HepG2 (cell line): ENCODE data around the gene ZER1. TPM values are rescaled to one million over a fixed set of nuclear protein-coding genes. Genes with fewer than 3 reads are reported as not detected.

ENCODE experiments used
- ARNTL ChIP-seq: sonication (generic); formaldehyde crosslinking; IDR thresholded peaks from 2 replicates; pipeline ENCODE4 v1.4.0; 2020; ENCODE audit warnings: mild to moderate bottlenecking, missing genetic modification reagents
- HOXA5 ChIP-seq: sonication (generic); formaldehyde crosslinking; IDR thresholded peaks from 2 replicates; pipeline ENCODE4 v1.4.0; 2020; ENCODE audit warnings: missing genetic modification reagents
- JUND ChIP-seq: sonication (generic); formaldehyde crosslinking; IDR thresholded peaks from 2 replicates; pipeline ENCODE4 v1.8.0; 2022; ENCODE audit warnings: mild to moderate bottlenecking, missing genetic modification reagents
- MAFK ChIP-seq, 2 experiments: IDR thresholded peaks in 1 of 2; conservative IDR thresholded peaks in 1 of 2; 2 replicates each; pipeline ENCODE4 v1.6.1; 2011; ENCODE audit warnings: improper control_type of control experiment in 2 of 2, low read length in 2 of 2
- MATR3 ChIP-seq: sonication (generic); formaldehyde crosslinking; IDR thresholded peaks from 2 replicates; pipeline ENCODE4 v1.4.0; 2020; ENCODE audit warnings: missing genetic modification reagents
- MED13 ChIP-seq: sonication (generic); formaldehyde crosslinking; IDR thresholded peaks from 2 replicates; pipeline ENCODE4 v1.5.0; 2020; ENCODE audit warnings: missing genetic modification reagents
- MTA1 ChIP-seq: sonication (generic); formaldehyde crosslinking; IDR thresholded peaks from 2 replicates; pipeline ENCODE4 v1.4.0; 2020; ENCODE audit warnings: missing genetic modification reagents, mild to moderate bottlenecking, borderline replicate concordance
- MXI1 ChIP-seq: IDR thresholded peaks from 3 replicates; pipeline ENCODE4 v1.6.1; 2012; ENCODE audit warnings: low read depth, low read length, inconsistent platforms, borderline replicate concordance
- NFYC ChIP-seq: IDR thresholded peaks from 2 replicates; pipeline ENCODE4 v1.6.1; 2016; ENCODE audit warnings: missing genetic modification reagents, missing compliant biosample characterization
- NR2F2 ChIP-seq: IDR thresholded peaks from 2 replicates; pipeline ENCODE4 v1.6.1; 2012; ENCODE audit warnings: low read depth, inconsistent platforms, borderline replicate concordance
- RBM39 ChIP-seq: fragments of 200-400 bp; formaldehyde crosslinking; IDR thresholded peaks from one replicate; pipeline ENCODE4 v1.6.1; 2018; ENCODE audit warnings: antibody characterized with exemption, mild to moderate bottlenecking, low read depth, low read length; ENCODE audit not compliant: poor library complexity, severe bottlenecking
- RFXAP ChIP-seq: sonication (generic); formaldehyde crosslinking; IDR thresholded peaks from 2 replicates; pipeline ENCODE4 v1.4.0; 2020; ENCODE audit warnings: missing genetic modification reagents, borderline replicate concordance
- THYN1 ChIP-seq: sonication (generic); formaldehyde crosslinking; IDR thresholded peaks from 2 replicates; pipeline ENCODE4 v1.8.1; 2023; ENCODE audit warnings: low read depth, mild to moderate bottlenecking, moderate library complexity, missing genetic modification reagents, borderline replicate concordance
- ZBTB38 ChIP-seq: sonication (generic); formaldehyde crosslinking; IDR thresholded peaks from 2 replicates; pipeline ENCODE4 v1.5.1; 2020; ENCODE audit warnings: mild to moderate bottlenecking, missing genetic modification reagents
- ZNF343 ChIP-seq: sonication (generic); formaldehyde crosslinking; IDR thresholded peaks from 2 replicates; pipeline ENCODE4 v1.4.0; 2020; ENCODE audit warnings: mild to moderate bottlenecking, missing genetic modification reagents
- ZNF563 ChIP-seq: sonication (generic); formaldehyde crosslinking; IDR thresholded peaks from 2 replicates; pipeline ENCODE4 v1.8.0; 2022; ENCODE audit warnings: mild to moderate bottlenecking, moderate library complexity, missing genetic modification reagents
- ZNF780A ChIP-seq: sonication (generic); formaldehyde crosslinking; IDR thresholded peaks from 2 replicates; pipeline ENCODE4 v1.8.0; 2022; ENCODE audit warnings: mild to moderate bottlenecking, missing genetic modification reagents, moderate library complexity
- ZSCAN29 ChIP-seq: sonication (generic); formaldehyde crosslinking; conservative IDR thresholded peaks from 2 replicates; pipeline ENCODE4 v1.4.0; 2020; ENCODE audit warnings: mild to moderate bottlenecking, missing genetic modification reagents
- polyA plus RNA-seq, 8 experiments: library from polyadenylated mRNA; depleted of rRNA in 3 of 8; stranded (reverse) in 7 of 8; unstranded in 1 of 8; fragments of >200 nt; fragmentation: Illumina TruSeq in 4 of 8; extraction: Trizol in 4 of 8; gene quantifications; 2 replicates each; pipeline versions ENCODE4 v1.2.1 to v1.2.3, GENCODE V29; 2011 to 2016; ENCODE audit warnings: low read depth in 4 of 8, missing spikeins in 1 of 8, mixed read lengths in 1 of 8; ENCODE audit not compliant: insufficient read depth in 1 of 8
- total RNA-seq, 5 experiments: library from RNA; depleted of rRNA; stranded (reverse); fragments of >200 nt; fragmentation: Illumina TruSeq; extraction: Trizol; gene quantifications; 2 replicates each; pipeline ENCODE4 v1.2.3, GENCODE V29; 2016; ENCODE audit warnings: low read depth in 1 of 5
- TF ChIP-seq, protein P1 (sequence below): conservative IDR thresholded peaks from 2 replicates; pipeline ENCODE4 v1.6.1; 2018; ENCODE audit warnings: missing genetic modification reagents
- TF ChIP-seq, protein P2 (sequence below): sonication (generic); formaldehyde crosslinking; conservative IDR thresholded peaks from 2 replicates; pipeline ENCODE4 v1.4.0; 2020; ENCODE audit warnings: mild to moderate bottlenecking, missing genetic modification reagents, moderate library complexity
- TF ChIP-seq, protein P3 (sequence below): sonication (generic); formaldehyde crosslinking; IDR thresholded peaks from 2 replicates; pipeline ENCODE4 v1.8.1; 2023; ENCODE audit warnings: mild to moderate bottlenecking, missing genetic modification reagents

ZER1 gene
- total and polyA plus RNA-seq, 2 of the 13 experiments (the other 11 are each of a cell fraction or from before 2014, with no cell fraction given) = 7.7 to 40.0 TPM

DNA sequence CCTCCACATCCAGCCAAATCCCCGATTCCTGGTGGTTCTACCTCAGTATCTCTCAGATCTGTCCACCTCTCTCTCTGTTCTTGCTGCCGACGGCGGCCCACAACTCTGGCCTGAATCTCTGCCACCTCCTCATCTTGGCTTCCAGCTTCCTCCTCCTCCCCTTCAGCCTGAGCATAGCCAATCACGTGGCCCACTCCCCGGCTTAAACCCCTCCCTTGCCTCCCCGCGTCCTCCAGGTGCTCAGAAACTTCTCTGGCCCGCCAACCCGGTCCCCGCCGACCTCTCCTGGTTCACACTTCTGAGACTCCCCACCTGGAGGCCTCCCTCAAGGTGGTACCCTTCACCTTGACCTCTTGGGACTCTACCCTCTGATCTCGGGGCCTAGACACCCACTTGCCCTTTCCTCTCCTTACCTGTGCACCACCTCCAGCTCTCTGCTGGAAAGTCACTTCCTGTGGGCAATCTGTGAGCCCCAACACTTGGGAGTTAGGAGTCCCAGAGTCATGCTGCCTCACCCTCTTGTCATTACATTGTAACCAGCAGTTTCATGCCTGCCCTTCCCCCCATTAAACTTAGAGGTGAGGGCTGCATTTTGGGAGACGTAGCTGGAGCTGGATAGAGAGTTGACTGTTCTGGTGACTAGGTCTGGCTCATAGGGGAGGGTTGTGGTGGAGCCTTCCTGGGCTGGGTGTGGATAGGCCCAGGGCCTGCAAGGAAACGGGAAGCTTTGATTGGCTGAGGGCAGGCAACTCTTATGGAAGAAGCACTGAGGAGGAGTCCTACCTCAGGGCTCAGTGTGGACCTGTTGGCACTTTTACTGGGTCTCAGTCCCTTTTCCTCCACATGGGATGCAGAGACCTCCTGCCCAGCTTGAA, 87.2 kb downstream of the ZER1 start (continued):
- TF ChIP-seq MXI1 (peak; percentile 41; the same call in 1 of the 3 replicates), MTA1 (peak; percentile 61; the same call in 1 of the 2 replicates), RBM39 (no peak), ZBTB38 (CRISPR knock-in tag) (0 out of 2 replicates have a peak, but pooled peaks have one; percentile 48), NR2F2 (no peak), ZSCAN29 (CRISPR knock-in tag) (peak; percentile 71; the same call in 1 of the 2 replicates), THYN1 (no peak), JUND (CRISPR knock-in tag) (no peak), ZNF563 (0 out of 2 replicates have a peak, but pooled peaks have one; percentile 22), MATR3 (CRISPR knock-in tag) (no peak), MED13 (CRISPR knock-in tag) (no peak), ZNF780A (CRISPR knock-in tag) (no peak), ZNF343 (peak; percentile 67; the same call in 1 of the 2 replicates), NFYC (CRISPR knock-in tag) (peak; percentile 69), RFXAP (CRISPR knock-in tag) (no peak), ARNTL (peak; percentile 77; the same call in 1 of the 2 replicates), HOXA5 (CRISPR knock-in tag) (no peak), MAFK (conservative IDR thresholded peaks at IDR 0.05 in 1 of 2, IDR thresholded peaks at IDR 0.05 in 1 of 2; ENCODE audit: low read length in 2 of 2) (0 out of 4 replicates have a peak, but pooled peaks of 1 of the 2 experiments have one; percentile 3)
- TF ChIP-seq, protein P1, sequence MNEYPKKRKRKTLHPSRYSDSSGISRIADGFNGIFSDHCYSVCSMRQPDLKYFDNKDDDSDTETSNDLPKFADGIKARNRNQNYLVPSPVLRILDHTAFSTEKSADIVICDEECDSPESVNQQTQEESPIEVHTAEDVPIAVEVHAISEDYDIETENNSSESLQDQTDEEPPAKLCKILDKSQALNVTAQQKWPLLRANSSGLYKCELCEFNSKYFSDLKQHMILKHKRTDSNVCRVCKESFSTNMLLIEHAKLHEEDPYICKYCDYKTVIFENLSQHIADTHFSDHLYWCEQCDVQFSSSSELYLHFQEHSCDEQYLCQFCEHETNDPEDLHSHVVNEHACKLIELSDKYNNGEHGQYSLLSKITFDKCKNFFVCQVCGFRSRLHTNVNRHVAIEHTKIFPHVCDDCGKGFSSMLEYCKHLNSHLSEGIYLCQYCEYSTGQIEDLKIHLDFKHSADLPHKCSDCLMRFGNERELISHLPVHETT (CRISPR knock-in tag) = no peak
- TF ChIP-seq, protein P2, sequence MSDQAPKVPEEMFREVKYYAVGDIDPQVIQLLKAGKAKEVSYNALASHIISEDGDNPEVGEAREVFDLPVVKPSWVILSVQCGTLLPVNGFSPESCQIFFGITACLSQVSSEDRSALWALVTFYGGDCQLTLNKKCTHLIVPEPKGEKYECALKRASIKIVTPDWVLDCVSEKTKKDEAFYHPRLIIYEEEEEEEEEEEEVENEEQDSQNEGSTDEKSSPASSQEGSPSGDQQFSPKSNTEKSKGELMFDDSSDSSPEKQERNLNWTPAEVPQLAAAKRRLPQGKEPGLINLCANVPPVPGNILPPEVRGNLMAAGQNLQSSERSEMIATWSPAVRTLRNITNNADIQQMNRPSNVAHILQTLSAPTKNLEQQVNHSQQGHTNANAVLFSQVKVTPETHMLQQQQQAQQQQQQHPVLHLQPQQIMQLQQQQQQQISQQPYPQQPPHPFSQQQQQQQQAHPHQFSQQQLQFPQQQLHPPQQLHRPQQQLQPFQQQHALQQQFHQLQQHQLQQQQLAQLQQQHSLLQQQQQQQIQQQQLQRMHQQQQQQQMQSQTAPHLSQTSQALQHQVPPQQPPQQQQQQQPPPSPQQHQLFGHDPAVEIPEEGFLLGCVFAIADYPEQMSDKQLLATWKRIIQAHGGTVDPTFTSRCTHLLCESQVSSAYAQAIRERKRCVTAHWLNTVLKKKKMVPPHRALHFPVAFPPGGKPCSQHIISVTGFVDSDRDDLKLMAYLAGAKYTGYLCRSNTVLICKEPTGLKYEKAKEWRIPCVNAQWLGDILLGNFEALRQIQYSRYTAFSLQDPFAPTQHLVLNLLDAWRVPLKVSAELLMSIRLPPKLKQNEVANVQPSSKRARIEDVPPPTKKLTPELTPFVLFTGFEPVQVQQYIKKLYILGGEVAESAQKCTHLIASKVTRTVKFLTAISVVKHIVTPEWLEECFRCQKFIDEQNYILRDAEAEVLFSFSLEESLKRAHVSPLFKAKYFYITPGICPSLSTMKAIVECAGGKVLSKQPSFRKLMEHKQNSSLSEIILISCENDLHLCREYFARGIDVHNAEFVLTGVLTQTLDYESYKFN = peak; percentile 68
- TF ChIP-seq, protein P3, sequence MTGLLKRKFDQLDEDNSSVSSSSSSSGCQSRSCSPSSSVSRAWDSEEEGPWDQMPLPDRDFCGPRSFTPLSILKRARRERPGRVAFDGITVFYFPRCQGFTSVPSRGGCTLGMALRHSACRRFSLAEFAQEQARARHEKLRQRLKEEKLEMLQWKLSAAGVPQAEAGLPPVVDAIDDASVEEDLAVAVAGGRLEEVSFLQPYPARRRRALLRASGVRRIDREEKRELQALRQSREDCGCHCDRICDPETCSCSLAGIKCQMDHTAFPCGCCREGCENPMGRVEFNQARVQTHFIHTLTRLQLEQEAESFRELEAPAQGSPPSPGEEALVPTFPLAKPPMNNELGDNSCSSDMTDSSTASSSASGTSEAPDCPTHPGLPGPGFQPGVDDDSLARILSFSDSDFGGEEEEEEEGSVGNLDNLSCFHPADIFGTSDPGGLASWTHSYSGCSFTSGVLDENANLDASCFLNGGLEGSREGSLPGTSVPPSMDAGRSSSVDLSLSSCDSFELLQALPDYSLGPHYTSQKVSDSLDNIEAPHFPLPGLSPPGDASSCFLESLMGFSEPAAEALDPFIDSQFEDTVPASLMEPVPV (CRISPR knock-in tag) = no peak; the same call in 1 of the 2 replicates
